ENCODE results near the gene ACOT9. TPM values are rescaled to one million over a fixed set of nuclear protein-coding genes. Genes with fewer than 3 reads are reported as not detected.

The ACOT9 gene
- total and polyA plus RNA-seq, 2 experiments from 2014 or later: 28.5 to 34.3 TPM

DNA sequence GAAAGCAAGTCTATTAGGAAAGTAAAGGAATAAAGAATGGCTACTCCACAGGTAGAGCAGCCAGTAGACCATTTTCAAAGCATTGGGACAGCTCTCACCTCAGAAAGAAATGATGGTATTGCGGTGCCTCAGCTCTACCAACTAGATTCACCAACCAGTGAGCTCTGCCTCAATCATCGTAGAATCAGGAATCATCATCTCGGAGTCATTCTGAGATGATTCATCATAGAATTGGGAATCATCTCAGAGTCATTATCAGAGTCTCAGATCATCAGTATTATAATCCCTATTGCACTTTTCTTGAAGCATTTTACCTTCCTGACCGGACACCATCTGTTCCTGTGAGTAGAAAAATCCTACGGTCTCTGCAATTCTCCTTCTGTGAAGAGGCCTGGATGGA lies 22.4 kb upstream of the ACOT9 start:
- H3K36me3 Mint-ChIP-seq (ENCODE audit: low read depth): no peaks in the 10 kb centered on the region; the same call in 2 of the 3 replicates
- no peak overlapping the region for H3K27ac Mint-ChIP-seq
- Histone ChIP-seq H3K9me2 (ENCODE audit: insufficient read depth) (no peaks in the 10 kb centered on the region), H3K4me2 (no peak overlapping the region), H3K4me1 (ENCODE audit: insufficient read depth) (peaks cover 7% of the 10 kb centered on the region; the same call in 1 of the 2 replicates), H3K27ac (ENCODE audit: low read depth) (no peak overlapping the region), H3K27me3 (ENCODE audit: insufficient read depth) (no peaks in the 10 kb centered on the region), H3K4me3 (no peak overlapping the region), H3K79me2 (replicated peaks; ENCODE audit: insufficient read depth) (no peaks in the 10 kb centered on the region), H3F3A (replicated peaks; ENCODE audit: low read depth) (no peaks in the 10 kb centered on the region), H4K20me1 (replicated peaks; ENCODE audit: insufficient read depth) (no peaks in the 10 kb centered on the region), H2AFZ (no peak overlapping the region), H3K36me3 (ENCODE audit: insufficient read depth) (no peaks in the 10 kb centered on the region)
- no peak overlapping the region for H3K4me3 Mint-ChIP-seq
- DNase-seq (ENCODE audit: low spot score): no peak
- no peak for ATAC-seq
- peaks cover 1% of the 10 kb centered on the region for H3K27me3 Mint-ChIP-seq (ENCODE audit: insufficient read depth, low read depth, poor library complexity)
- H3K4me1 Mint-ChIP-seq: peaks cover 9% of the 10 kb centered on the region
- no peak for TF ChIP-seq ZNF114 (CRISPR knock-in tag; IDR thresholded peaks at IDR 0.05)
- TF ChIP-seq NANOG (IDR thresholded peaks at IDR 0.05; ENCODE audit: borderline replicate concordance): no peak
- TF ChIP-seq, protein P1, sequence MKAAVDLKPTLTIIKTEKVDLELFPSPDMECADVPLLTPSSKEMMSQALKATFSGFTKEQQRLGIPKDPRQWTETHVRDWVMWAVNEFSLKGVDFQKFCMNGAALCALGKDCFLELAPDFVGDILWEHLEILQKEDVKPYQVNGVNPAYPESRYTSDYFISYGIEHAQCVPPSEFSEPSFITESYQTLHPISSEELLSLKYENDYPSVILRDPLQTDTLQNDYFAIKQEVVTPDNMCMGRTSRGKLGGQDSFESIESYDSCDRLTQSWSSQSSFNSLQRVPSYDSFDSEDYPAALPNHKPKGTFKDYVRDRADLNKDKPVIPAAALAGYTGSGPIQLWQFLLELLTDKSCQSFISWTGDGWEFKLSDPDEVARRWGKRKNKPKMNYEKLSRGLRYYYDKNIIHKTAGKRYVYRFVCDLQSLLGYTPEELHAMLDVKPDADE (IDR thresholded peaks at IDR 0.05): no peak
- TF ChIP-seq POLR2AphosphoS5 (IDR thresholded peaks at IDR 0.05; ENCODE audit: low read depth): no peak
- TF ChIP-seq JUNB (IDR thresholded peaks at IDR 0.05; ENCODE audit: unreplicated experiment): no peak
- TF ChIP-seq STAT1 (IDR thresholded peaks at IDR 0.05; ENCODE audit: unreplicated experiment): no peak
- TF ChIP-seq, protein P2, sequence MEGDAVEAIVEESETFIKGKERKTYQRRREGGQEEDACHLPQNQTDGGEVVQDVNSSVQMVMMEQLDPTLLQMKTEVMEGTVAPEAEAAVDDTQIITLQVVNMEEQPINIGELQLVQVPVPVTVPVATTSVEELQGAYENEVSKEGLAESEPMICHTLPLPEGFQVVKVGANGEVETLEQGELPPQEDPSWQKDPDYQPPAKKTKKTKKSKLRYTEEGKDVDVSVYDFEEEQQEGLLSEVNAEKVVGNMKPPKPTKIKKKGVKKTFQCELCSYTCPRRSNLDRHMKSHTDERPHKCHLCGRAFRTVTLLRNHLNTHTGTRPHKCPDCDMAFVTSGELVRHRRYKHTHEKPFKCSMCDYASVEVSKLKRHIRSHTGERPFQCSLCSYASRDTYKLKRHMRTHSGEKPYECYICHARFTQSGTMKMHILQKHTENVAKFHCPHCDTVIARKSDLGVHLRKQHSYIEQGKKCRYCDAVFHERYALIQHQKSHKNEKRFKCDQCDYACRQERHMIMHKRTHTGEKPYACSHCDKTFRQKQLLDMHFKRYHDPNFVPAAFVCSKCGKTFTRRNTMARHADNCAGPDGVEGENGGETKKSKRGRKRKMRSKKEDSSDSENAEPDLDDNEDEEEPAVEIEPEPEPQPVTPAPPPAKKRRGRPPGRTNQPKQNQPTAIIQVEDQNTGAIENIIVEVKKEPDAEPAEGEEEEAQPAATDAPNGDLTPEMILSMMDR (conservative IDR thresholded peaks at IDR 0.05; ENCODE audit: low read depth in 2 of 2): no peak
- TF ChIP-seq EZH2phosphoT487 (IDR thresholded peaks at IDR 0.05; ENCODE audit: unreplicated experiment): no peak
- TF ChIP-seq, protein P3, sequence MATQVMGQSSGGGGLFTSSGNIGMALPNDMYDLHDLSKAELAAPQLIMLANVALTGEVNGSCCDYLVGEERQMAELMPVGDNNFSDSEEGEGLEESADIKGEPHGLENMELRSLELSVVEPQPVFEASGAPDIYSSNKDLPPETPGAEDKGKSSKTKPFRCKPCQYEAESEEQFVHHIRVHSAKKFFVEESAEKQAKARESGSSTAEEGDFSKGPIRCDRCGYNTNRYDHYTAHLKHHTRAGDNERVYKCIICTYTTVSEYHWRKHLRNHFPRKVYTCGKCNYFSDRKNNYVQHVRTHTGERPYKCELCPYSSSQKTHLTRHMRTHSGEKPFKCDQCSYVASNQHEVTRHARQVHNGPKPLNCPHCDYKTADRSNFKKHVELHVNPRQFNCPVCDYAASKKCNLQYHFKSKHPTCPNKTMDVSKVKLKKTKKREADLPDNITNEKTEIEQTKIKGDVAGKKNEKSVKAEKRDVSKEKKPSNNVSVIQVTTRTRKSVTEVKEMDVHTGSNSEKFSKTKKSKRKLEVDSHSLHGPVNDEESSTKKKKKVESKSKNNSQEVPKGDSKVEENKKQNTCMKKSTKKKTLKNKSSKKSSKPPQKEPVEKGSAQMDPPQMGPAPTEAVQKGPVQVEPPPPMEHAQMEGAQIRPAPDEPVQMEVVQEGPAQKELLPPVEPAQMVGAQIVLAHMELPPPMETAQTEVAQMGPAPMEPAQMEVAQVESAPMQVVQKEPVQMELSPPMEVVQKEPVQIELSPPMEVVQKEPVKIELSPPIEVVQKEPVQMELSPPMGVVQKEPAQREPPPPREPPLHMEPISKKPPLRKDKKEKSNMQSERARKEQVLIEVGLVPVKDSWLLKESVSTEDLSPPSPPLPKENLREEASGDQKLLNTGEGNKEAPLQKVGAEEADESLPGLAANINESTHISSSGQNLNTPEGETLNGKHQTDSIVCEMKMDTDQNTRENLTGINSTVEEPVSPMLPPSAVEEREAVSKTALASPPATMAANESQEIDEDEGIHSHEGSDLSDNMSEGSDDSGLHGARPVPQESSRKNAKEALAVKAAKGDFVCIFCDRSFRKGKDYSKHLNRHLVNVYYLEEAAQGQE (IDR thresholded peaks at IDR 0.05; ENCODE audit: unreplicated experiment): no peak
- TF ChIP-seq, protein P4, sequence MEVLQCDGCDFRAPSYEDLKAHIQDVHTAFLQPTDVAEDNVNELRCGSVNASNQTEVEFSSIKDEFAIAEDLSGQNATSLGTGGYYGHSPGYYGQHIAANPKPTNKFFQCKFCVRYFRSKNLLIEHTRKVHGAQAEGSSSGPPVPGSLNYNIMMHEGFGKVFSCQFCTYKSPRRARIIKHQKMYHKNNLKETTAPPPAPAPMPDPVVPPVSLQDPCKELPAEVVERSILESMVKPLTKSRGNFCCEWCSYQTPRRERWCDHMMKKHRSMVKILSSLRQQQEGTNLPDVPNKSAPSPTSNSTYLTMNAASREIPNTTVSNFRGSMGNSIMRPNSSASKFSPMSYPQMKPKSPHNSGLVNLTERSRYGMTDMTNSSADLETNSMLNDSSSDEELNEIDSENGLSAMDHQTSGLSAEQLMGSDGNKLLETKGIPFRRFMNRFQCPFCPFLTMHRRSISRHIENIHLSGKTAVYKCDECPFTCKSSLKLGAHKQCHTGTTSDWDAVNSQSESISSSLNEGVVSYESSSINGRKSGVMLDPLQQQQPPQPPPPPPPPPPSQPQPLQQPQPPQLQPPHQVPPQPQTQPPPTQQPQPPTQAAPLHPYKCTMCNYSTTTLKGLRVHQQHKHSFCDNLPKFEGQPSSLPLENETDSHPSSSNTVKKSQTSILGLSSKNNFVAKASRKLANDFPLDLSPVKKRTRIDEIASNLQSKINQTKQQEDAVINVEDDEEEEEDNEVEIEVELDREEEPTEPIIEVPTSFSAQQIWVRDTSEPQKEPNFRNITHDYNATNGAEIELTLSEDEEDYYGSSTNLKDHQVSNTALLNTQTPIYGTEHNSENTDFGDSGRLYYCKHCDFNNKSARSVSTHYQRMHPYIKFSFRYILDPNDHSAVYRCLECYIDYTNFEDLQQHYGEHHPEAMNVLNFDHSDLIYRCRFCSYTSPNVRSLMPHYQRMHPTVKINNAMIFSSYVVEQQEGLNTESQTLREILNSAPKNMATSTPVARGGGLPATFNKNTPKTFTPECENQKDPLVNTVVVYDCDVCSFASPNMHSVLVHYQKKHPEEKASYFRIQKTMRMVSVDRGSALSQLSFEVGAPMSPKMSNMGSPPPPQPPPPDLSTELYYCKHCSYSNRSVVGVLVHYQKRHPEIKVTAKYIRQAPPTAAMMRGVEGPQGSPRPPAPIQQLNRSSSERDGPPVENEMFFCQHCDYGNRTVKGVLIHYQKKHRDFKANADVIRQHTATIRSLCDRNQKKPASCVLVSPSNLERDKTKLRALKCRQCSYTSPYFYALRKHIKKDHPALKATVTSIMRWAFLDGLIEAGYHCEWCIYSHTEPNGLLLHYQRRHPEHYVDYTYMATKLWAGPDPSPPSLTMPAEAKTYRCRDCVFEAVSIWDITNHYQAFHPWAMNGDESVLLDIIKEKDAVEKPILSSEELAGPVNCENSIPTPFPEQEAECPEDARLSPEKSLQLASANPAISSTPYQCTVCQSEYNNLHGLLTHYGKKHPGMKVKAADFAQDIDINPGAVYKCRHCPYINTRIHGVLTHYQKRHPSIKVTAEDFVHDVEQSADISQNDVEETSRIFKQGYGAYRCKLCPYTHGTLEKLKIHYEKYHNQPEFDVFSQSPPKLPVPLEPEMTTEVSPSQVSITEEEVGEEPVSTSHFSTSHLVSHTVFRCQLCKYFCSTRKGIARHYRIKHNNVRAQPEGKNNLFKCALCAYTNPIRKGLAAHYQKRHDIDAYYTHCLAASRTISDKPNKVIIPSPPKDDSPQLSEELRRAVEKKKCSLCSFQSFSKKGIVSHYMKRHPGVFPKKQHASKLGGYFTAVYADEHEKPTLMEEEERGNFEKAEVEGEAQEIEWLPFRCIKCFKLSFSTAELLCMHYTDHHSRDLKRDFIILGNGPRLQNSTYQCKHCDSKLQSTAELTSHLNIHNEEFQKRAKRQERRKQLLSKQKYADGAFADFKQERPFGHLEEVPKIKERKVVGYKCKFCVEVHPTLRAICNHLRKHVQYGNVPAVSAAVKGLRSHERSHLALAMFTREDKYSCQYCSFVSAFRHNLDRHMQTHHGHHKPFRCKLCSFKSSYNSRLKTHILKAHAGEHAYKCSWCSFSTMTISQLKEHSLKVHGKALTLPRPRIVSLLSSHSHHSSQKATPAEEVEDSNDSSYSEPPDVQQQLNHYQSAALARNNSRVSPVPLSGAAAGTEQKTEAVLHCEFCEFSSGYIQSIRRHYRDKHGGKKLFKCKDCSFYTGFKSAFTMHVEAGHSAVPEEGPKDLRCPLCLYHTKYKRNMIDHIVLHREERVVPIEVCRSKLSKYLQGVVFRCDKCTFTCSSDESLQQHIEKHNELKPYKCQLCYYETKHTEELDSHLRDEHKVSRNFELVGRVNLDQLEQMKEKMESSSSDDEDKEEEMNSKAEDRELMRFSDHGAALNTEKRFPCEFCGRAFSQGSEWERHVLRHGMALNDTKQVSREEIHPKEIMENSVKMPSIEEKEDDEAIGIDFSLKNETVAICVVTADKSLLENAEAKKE (CRISPR knock-in tag; IDR thresholded peaks at IDR 0.05): no peak
- no peak for TF ChIP-seq ZNF331 (CRISPR knock-in tag; IDR thresholded peaks at IDR 0.05; ENCODE audit: low read depth)
- TF ChIP-seq EZH2 (IDR thresholded peaks at IDR 0.05; ENCODE audit: low read depth, unreplicated experiment): no peak
- no peak for TF ChIP-seq CREB1 (CRISPR knock-in tag; IDR thresholded peaks at IDR 0.05; ENCODE audit: low read depth)
- peaks cover 3% of the 10 kb centered on the region; the same call in 1 of the 3 replicates for H3K9me3 Mint-ChIP-seq
